ENCODE results near the gene KMO.

The KMO gene

GRCh38 chr1:241532162-241532531, at the start of gene KMO:
TSS of gene KMO (plus strand) at chr1:241532378. CDS start at chr1:241532445, 67 bp downstream.
- in situ Hi-C loops (cut with MboI; ENCODE audit: low pct_unique_long_range_greater_than_20kb, low sequenced_read_pairs, unreplicated experiment), result loop anchor here (10.0 to 25.0 kb wide), 2 partner anchors 303 to 455 kb away; partner anchors contain the start of gene MAP1LC3C
- no peak for DNase-seq (ENCODE audit: low spot score)

DNA sequence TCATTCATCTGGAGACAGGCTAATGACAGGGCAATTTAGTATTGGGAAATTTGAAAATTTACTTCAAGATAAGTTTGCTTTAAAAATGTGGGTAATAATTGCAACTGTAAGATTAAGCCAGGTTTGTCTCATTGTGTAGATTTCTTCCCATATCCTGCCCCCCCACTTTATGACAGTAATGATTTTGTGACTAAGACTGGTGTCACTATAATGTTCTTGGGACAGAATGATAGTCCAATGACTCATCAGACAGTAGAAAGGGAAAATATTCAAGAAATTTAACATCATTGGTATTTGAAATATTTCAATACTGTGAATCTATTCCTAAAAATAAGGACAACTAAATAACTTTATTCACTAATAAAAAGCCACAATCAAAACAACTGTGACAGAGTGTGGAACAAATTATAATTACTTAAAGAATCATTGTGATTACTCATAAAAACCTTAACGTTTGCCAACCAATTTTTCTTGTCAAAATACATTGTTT, 49.4 kb upstream of the KMO start:
- DNase-seq (ENCODE audit: low spot score), result no peak
- no peak for TF ChIP-seq CTCF (IDR thresholded peaks at IDR 0.05; ENCODE audit: extremely low read depth, insufficient read depth, missing control alignments)
- in situ Hi-C loops (cut with MboI; ENCODE audit: low pct_unique_long_range_greater_than_20kb, low sequenced_read_pairs, unreplicated experiment), result loop anchor here (25.0 kb wide), 1 partner anchor 596 kb away; no protein-coding TSS in a partner anchor

More at GRCh38 chr1:241532162-241532531, at the start of gene KMO:
- TF ChIP-seq CTCF (IDR thresholded peaks at IDR 0.05; ENCODE audit: extremely low read depth, insufficient read depth, missing control alignments), result no peak

DNA sequence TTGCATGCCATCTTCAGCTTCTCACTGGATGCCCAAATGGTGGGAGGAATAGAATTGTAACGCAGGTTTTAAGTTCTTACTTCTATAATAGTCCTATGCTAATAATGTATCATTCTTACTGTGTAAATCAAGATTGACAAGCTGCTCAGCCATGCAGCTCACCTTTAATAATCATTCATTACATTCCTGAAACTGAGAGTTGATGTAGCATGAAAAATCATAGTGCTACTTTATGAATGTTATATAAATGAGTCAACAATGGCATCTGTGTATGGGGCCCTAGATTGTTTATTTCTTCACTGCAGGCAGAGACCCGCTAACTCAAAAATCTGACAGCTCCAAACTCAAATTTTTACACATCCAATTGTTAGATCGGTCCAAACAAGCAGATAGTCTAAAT, 47.0 kb upstream of the KMO start:
- in situ Hi-C loops (cut with MboI; ENCODE audit: low pct_unique_long_range_greater_than_20kb, low sequenced_read_pairs, unreplicated experiment), result loop anchor here (25.0 kb wide), 1 partner anchor 598 kb away; no protein-coding TSS in a partner anchor
- no peak for TF ChIP-seq CTCF (IDR thresholded peaks at IDR 0.05; ENCODE audit: extremely low read depth, insufficient read depth, missing control alignments)
- peak; percentile 20 for DNase-seq (ENCODE audit: low spot score)

- peak; percentile 35 for DNase-seq (ENCODE audit: low spot score)
- peak; percentile 51 for TF ChIP-seq CTCF (IDR thresholded peaks at IDR 0.05; ENCODE audit: extremely low read depth, insufficient read depth, missing control alignments)
These were observed 46.6 kb upstream of the KMO start for GRCh38 chr1:241485554-241485992.

GRCh38 chr1:241488739-241489138, 43.4 kb upstream of the KMO start:
- in situ Hi-C loops (cut with MboI; ENCODE audit: low pct_unique_long_range_greater_than_20kb, low sequenced_read_pairs, unreplicated experiment), result loop anchor here (25.0 kb wide), 1 partner anchor 601 kb away; no protein-coding TSS in a partner anchor
- TF ChIP-seq CTCF (IDR thresholded peaks at IDR 0.05; ENCODE audit: extremely low read depth, insufficient read depth, missing control alignments), result no peak
- DNase-seq (ENCODE audit: low spot score), result no peak

More at GRCh38 chr1:241485554-241485992, 46.6 kb upstream of the KMO start:
- in situ Hi-C loops (cut with MboI; ENCODE audit: low pct_unique_long_range_greater_than_20kb, low sequenced_read_pairs, unreplicated experiment), result loop anchor here (25.0 kb wide), 1 partner anchor 598 kb away; no protein-coding TSS in a partner anchor

DNA sequence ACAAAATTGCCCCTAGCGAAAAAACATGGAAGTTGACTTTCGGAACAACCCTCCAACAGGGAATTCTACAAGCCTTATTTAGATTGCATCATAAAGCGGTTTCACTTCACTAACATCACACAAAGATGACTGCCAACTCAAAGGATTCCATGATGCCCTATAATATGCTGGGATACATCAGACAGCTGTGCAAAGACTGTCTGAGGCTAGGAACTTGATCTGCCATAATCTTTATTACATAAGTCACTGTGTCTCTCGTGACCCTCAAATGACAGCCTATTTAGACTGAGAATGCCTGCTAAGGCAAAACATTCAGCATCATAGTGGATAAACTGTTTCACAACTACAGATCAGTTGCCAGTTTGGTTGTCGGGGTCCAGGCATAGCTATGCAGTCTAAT, 36.4 kb upstream of the KMO start:
- no peak for TF ChIP-seq CTCF (IDR thresholded peaks at IDR 0.05; ENCODE audit: extremely low read depth, insufficient read depth, missing control alignments)
- DNase-seq (ENCODE audit: low spot score), result no peak
- in situ Hi-C loops (cut with MboI; ENCODE audit: low pct_unique_long_range_greater_than_20kb, low sequenced_read_pairs, unreplicated experiment), result loop anchor here (25.0 kb wide), 1 partner anchor 608 kb away; no protein-coding TSS in a partner anchor

Data from GM13977 (cell line).